SU-DHL-6 (cell line): ENCODE measurements around the gene PLCD1.

Source experiments
- CTCF ChIP-seq: fragments of 200-600 bp; sonication (generic); IDR thresholded peaks from one replicate; pipeline ENCODE4 v1.5.1; 2017; ENCODE audit warnings: antibody characterized with exemption, mild to moderate bottlenecking, low read length, moderate library complexity; ENCODE audit not compliant: insufficient read depth, poor library complexity, severe bottlenecking
- EZH2phosphoT487 ChIP-seq: fragments of 200-600 bp; sonication (generic), shearing (Covaris generic); conservative IDR thresholded peaks from 2 replicates; pipeline ENCODE4 v1.6.1; 2018; ENCODE audit warnings: mild to moderate bottlenecking, antibody characterized with exemption, low read length, moderate library complexity, mixed read lengths

GRCh38 chr3:37984051-37984450, 45.4 kb downstream of the PLCD1 start:
- TF ChIP-seq CTCF (no peak), EZH2phosphoT487 (no peak)
